22Rv1 (cell line): ENCODE results near the gene TADA2A.

ENCODE experiments used
- ZFX ChIP-seq: fragments of 450-650 bp; IDR thresholded peaks from 2 replicates; pipeline ENCODE4 v1.6.1; 2017; ENCODE audit warnings: antibody characterized with exemption, borderline replicate concordance
- TF ChIP-seq, protein P1 (sequence below): fragments of 450-650 bp; IDR thresholded peaks from 2 replicates; pipeline ENCODE4 v1.5.1; 2017; ENCODE audit warnings: mild to moderate bottlenecking

DNA sequence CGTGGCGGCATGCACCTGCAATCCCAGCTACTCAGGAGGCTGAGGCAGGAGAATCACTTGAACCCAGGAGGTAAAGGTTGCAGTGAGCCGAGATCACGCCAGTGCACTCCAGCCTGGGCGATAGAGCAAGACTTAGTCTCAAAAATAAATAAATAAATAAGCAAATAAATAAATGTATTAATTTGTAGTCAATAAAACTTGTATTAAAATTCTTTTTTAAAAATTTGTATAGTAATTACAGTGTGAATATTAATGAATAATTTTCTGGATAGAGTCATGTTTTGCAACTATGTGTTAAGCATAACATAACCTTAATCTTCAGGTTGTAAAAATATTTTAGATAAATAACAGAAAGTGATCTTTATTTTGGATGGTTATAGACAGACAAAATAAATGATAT, 55.8 kb downstream of the TADA2A start:
- TF ChIP-seq, protein P1, sequence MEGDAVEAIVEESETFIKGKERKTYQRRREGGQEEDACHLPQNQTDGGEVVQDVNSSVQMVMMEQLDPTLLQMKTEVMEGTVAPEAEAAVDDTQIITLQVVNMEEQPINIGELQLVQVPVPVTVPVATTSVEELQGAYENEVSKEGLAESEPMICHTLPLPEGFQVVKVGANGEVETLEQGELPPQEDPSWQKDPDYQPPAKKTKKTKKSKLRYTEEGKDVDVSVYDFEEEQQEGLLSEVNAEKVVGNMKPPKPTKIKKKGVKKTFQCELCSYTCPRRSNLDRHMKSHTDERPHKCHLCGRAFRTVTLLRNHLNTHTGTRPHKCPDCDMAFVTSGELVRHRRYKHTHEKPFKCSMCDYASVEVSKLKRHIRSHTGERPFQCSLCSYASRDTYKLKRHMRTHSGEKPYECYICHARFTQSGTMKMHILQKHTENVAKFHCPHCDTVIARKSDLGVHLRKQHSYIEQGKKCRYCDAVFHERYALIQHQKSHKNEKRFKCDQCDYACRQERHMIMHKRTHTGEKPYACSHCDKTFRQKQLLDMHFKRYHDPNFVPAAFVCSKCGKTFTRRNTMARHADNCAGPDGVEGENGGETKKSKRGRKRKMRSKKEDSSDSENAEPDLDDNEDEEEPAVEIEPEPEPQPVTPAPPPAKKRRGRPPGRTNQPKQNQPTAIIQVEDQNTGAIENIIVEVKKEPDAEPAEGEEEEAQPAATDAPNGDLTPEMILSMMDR, result no peak
- TF ChIP-seq ZFX, result no peak
